Trophoblast cell (in vitro differentiated cells and primary cell): Measurements from ENCODE around the gene SPIRE1.

Experiments
- DNase-seq, 2 donors: peaks; one replicate each; pipeline ENCODE4 v3.0.0-alpha.2; 2016
- H2AFZ ChIP-seq: 2 replicates; pipeline ENCODE4 v1.6.1; 2013; ENCODE audit warnings: low read length, moderate library complexity, mild to moderate bottlenecking; ENCODE audit not compliant: insufficient read depth, poor library complexity
- H2AK5ac ChIP-seq: 2 replicates; pipeline ENCODE4 v1.6.1; 2013; ENCODE audit warnings: mild to moderate bottlenecking, low read length
- H2BK120ac ChIP-seq: 2 replicates; pipeline ENCODE4 v1.6.1; 2013; ENCODE audit warnings: low read length, mild to moderate bottlenecking, moderate library complexity; ENCODE audit not compliant: insufficient read depth, poor library complexity
- H2BK12ac ChIP-seq: 2 replicates; pipeline ENCODE4 v1.6.1; 2013; ENCODE audit warnings: mild to moderate bottlenecking, low read length, moderate library complexity
- H2BK5ac ChIP-seq: 2 replicates; pipeline ENCODE4 v1.6.1; 2013; ENCODE audit warnings: low read length, low read depth, moderate library complexity, mild to moderate bottlenecking; ENCODE audit not compliant: poor library complexity
- H3K14ac ChIP-seq: 2 replicates; pipeline ENCODE4 v1.6.1; 2013; ENCODE audit warnings: mild to moderate bottlenecking, low read length
- H3K18ac ChIP-seq: 2 replicates; pipeline ENCODE4 v1.6.1; 2013; ENCODE audit warnings: mild to moderate bottlenecking, low read length
- H3K23ac ChIP-seq: 2 replicates; pipeline ENCODE4 v1.6.1; 2013; ENCODE audit warnings: low read length
- H3K27ac ChIP-seq: 2 replicates; pipeline ENCODE4 v1.5.1; 2013; ENCODE audit warnings: low read depth, mild to moderate bottlenecking, inconsistent platforms, low read length, moderate library complexity
- H3K27me3 ChIP-seq: 2 replicates; pipeline ENCODE4 v1.6.1; 2013; ENCODE audit warnings: inconsistent platforms, mild to moderate bottlenecking, low read length, moderate library complexity; ENCODE audit not compliant: insufficient read depth
- H3K36me3 ChIP-seq, 2 experiments: 1 replicate in 1 of 2; 2 replicates in 1 of 2; pipeline ENCODE4 v1.6.1; 2013; ENCODE audit warnings: low read length in 2 of 2, mild to moderate bottlenecking in 2 of 2, moderate library complexity in 1 of 2; ENCODE audit not compliant: insufficient read depth in 2 of 2, control insufficient read depth in 1 of 2
- H3K4ac ChIP-seq: 2 replicates; pipeline ENCODE4 v1.6.1; 2013; ENCODE audit warnings: low read depth, mild to moderate bottlenecking, low read length, moderate library complexity
- H3K4me1 ChIP-seq, 2 experiments: 1 replicate in 1 of 2; 2 replicates in 1 of 2; pipeline ENCODE4 v1.6.1; 2013; ENCODE audit warnings: low read length in 2 of 2, mild to moderate bottlenecking in 2 of 2, moderate library complexity in 1 of 2; ENCODE audit not compliant: insufficient read depth in 2 of 2, control insufficient read depth in 1 of 2
- H3K4me2 ChIP-seq: 2 replicates; pipeline ENCODE4 v1.6.1; 2013; ENCODE audit warnings: inconsistent platforms, mild to moderate bottlenecking, low read length, moderate library complexity
- H3K4me3 ChIP-seq: 2 replicates; pipeline ENCODE4 v1.5.1; 2013; ENCODE audit warnings: mild to moderate bottlenecking, low read depth, low read length, inconsistent platforms
- H3K79me1 ChIP-seq: one replicate; pipeline ENCODE4 v1.6.1; 2013; ENCODE audit warnings: low read length
- H3K79me2 ChIP-seq: 2 replicates; pipeline ENCODE4 v1.6.1; 2013; ENCODE audit warnings: low read length, mild to moderate bottlenecking; ENCODE audit not compliant: control insufficient read depth, insufficient read depth, poor library complexity
- H3K9ac ChIP-seq: 2 replicates; pipeline ENCODE4 v1.6.1; 2013; ENCODE audit warnings: mild to moderate bottlenecking, low read length
- H3K9me3 ChIP-seq: 2 replicates; pipeline ENCODE4 v1.6.1; 2013; ENCODE audit warnings: low read depth, mild to moderate bottlenecking, control low read depth, inconsistent platforms, low read length; ENCODE audit not compliant: insufficient read depth
- H4K12ac ChIP-seq: 2 replicates; pipeline ENCODE4 v1.6.1; 2013; ENCODE audit warnings: low read depth, mild to moderate bottlenecking, low read length, moderate library complexity
- H4K8ac ChIP-seq: 2 replicates; pipeline ENCODE4 v1.6.1; 2013; ENCODE audit warnings: low read depth, mild to moderate bottlenecking, low read length, moderate library complexity
- H4K91ac ChIP-seq: one replicate; pipeline ENCODE4 v1.6.1; 2013; ENCODE audit warnings: low read depth, mild to moderate bottlenecking, low read length, moderate library complexity
- WGBS: extraction: QIAGEN DNeasy Blood & Tissue Kit; methylation state at CpG from one replicate; pipeline ENCODE4 v1.1.7; 2013; ENCODE audit warnings: missing lambda C conversion rate; ENCODE audit not compliant: insufficient read length, insufficient coverage; ENCODE audit errors: extremely low coverage; 5-methylcytosine and 5-hydroxymethylcytosine counted together

SPIRE1 gene

GRCh38 chr18:12571630-12572029 lies 86.3 kb downstream of the SPIRE1 start:
- Histone ChIP-seq H3K23ac (no peak overlapping the region), H2BK120ac (no peak overlapping the region), H3K27ac (no peak overlapping the region), H3K9ac (no peak overlapping the region), H3K18ac (no peak overlapping the region), H4K91ac (no peak overlapping the region), H3K36me3 (no peaks in the 10 kb centered on the region), H2AK5ac (no peak overlapping the region), H3K4ac (no peak overlapping the region), H2BK12ac (no peak overlapping the region), H3K9me3 (no peaks in the 10 kb centered on the region), H3K4me1 (no peaks in the 10 kb centered on the region), H4K8ac (no peak overlapping the region), H3K4me2 (no peak overlapping the region), H4K12ac (no peak overlapping the region), H3K79me1 (no peaks in the 10 kb centered on the region), H3K27me3 (no peaks in the 10 kb centered on the region), H2BK5ac (no peak overlapping the region), H3K14ac (no peak overlapping the region), H3K79me2 (no peaks in the 10 kb centered on the region), H2AFZ (no peak overlapping the region), H3K4me3 (no peak overlapping the region)
- DNase-seq: no peak
- no CpG with 5 or more reads among the region's 2 CpGs for WGBS

DNA sequence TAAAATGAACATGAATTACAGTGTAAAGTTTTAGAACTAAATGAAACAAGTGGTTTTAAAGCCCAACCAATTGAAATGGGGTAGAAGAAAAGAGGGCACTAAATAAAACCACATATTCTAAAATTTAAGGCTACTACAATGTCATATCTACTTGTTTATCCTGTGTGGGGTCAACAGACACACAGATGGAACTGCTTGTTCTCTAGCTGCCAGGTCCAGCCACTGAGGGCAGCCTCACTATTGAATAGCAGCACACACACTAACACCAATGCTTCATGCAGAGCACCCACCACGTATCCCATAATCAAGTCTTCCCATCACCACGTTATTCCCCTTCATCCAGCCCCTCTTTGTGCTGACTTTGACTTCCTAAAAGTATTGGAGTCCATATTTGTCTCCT lies 88.1 kb downstream of the SPIRE1 start:
- Histone ChIP-seq H3K36me3 (no peaks in the 10 kb centered on the region), H3K23ac (peak overlapping the region; percentile 2), H3K27ac (no peak overlapping the region), H3K79me1 (no peaks in the 10 kb centered on the region), H2AFZ (no peak overlapping the region), H4K12ac (no peak overlapping the region), H2BK120ac (no peak overlapping the region), H3K79me2 (no peaks in the 10 kb centered on the region), H4K8ac (no peak overlapping the region), H3K9ac (no peak overlapping the region), H2BK12ac (no peak overlapping the region), H3K4me3 (no peak overlapping the region), H2BK5ac (no peak overlapping the region), H3K9me3 (no peaks in the 10 kb centered on the region), H2AK5ac (no peak overlapping the region), H3K4ac (no peak overlapping the region), H4K91ac (no peak overlapping the region), H3K14ac (no peak overlapping the region), H3K4me2 (no peak overlapping the region), H3K18ac (no peak overlapping the region), H3K27me3 (no peaks in the 10 kb centered on the region), H3K4me1 (no peaks in the 10 kb centered on the region)
- no peak for DNase-seq
- no CpG with 5 or more reads among the region's 2 CpGs for WGBS

DNA sequence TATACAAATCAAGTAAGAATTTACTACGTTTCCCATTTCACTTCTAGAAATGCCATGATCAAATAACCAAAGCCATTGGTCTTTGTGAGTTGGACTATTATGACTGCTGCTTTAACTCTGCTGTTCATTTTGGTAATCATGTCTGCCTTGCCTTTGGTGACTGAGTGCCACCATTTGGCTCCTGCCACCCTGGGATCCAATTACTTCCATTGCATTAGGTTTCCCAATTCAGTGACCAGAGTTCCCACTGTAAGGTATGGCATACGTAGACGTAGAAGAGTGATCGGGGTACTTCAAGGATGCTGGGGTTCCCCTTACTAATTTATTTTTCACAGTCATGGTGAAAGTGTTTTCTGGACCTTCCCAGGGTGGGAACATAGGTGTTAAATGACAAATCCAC lies 90.1 kb downstream of the SPIRE1 start:
- Histone ChIP-seq H4K8ac (no peak overlapping the region), H3K4me2 (no peak overlapping the region), H2AFZ (no peak overlapping the region), H3K4me1 (no peaks in the 10 kb centered on the region), H3K14ac (no peak overlapping the region), H3K4me3 (no peak overlapping the region), H3K9me3 (no peaks in the 10 kb centered on the region), H3K27ac (no peak overlapping the region), H2AK5ac (no peak overlapping the region), H2BK5ac (no peak overlapping the region), H2BK12ac (no peak overlapping the region), H3K9ac (no peak overlapping the region), H3K23ac (no peak overlapping the region), H3K79me1 (no peaks in the 10 kb centered on the region), H2BK120ac (no peak overlapping the region), H3K4ac (no peak overlapping the region), H4K91ac (no peak overlapping the region), H3K18ac (no peak overlapping the region), H3K27me3 (no peaks in the 10 kb centered on the region), H3K79me2 (no peaks in the 10 kb centered on the region), H3K36me3 (no peaks in the 10 kb centered on the region), H4K12ac (no peak overlapping the region)
- no CpG with 5 or more reads among the region's 4 CpGs for WGBS
- DNase-seq: peak in 1 of 2 donors; percentile 15

DNA sequence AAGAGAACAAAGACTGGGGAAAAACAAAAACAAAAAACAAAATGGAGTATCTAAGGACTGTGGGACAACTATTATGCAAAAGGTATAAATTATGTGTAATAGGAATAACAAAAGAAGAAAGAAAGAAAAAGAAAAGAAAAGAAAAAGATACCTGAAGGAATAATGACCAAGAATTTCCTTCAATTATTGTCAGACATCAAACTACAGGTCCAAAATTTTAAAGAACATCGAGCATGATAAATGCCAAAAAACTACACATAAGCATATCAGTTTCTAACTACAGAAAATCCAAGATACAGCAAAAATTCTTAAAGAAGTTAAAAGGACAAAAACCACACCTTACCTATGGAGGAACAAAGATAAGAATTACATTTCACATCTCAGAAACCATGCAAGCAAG lies 93.0 kb downstream of the SPIRE1 start:
- H2BK12ac ChIP-seq: no peak overlapping the region
- H3K27ac ChIP-seq: no peak overlapping the region
- H3K4ac ChIP-seq: no peak overlapping the region
- no peak overlapping the region for H2BK5ac ChIP-seq
- H3K4me3 ChIP-seq: no peak overlapping the region
- H3K9me3 ChIP-seq: no peaks in the 10 kb centered on the region
- no peak overlapping the region for H4K91ac ChIP-seq
- no peaks in the 10 kb centered on the region for H3K27me3 ChIP-seq
- no peak overlapping the region for H3K4me2 ChIP-seq
- H2AK5ac ChIP-seq: no peak overlapping the region
- H3K36me3 ChIP-seq: no peaks in the 10 kb centered on the region
- DNase-seq: no peak
- H3K4me1 ChIP-seq: no peaks in the 10 kb centered on the region
- WGBS: no CpG with 5 or more reads among the region's 1 CpG
- H4K12ac ChIP-seq: no peak overlapping the region
- H2AFZ ChIP-seq: no peak overlapping the region
- H4K8ac ChIP-seq: no peak overlapping the region
- H3K9ac ChIP-seq: no peak overlapping the region
- H3K18ac ChIP-seq: no peak overlapping the region
- no peaks in the 10 kb centered on the region for H3K79me2 ChIP-seq
- H3K23ac ChIP-seq: no peak overlapping the region
- H2BK120ac ChIP-seq: no peak overlapping the region
- H3K14ac ChIP-seq: no peak overlapping the region
- no peaks in the 10 kb centered on the region for H3K79me1 ChIP-seq
